GM12873 (cell line): ENCODE data around the gene SLC19A3.

Experiments used
- TF ChIP-seq, protein P1 (sequence below): IDR thresholded peaks from 2 replicates; pipeline ENCODE4 v1.5.1; 2012; ENCODE audit warnings: low read depth, mild to moderate bottlenecking, moderate library complexity, low read length, control low read depth; ENCODE audit not compliant: insufficient read depth; ENCODE audit errors: missing control alignments

The SLC19A3 gene

GRCh38 chr2:227716501-227716900 is 1.3 kb downstream of the SLC19A3 start:
- TF ChIP-seq, protein P1, sequence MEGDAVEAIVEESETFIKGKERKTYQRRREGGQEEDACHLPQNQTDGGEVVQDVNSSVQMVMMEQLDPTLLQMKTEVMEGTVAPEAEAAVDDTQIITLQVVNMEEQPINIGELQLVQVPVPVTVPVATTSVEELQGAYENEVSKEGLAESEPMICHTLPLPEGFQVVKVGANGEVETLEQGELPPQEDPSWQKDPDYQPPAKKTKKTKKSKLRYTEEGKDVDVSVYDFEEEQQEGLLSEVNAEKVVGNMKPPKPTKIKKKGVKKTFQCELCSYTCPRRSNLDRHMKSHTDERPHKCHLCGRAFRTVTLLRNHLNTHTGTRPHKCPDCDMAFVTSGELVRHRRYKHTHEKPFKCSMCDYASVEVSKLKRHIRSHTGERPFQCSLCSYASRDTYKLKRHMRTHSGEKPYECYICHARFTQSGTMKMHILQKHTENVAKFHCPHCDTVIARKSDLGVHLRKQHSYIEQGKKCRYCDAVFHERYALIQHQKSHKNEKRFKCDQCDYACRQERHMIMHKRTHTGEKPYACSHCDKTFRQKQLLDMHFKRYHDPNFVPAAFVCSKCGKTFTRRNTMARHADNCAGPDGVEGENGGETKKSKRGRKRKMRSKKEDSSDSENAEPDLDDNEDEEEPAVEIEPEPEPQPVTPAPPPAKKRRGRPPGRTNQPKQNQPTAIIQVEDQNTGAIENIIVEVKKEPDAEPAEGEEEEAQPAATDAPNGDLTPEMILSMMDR, result no peak

DNA sequence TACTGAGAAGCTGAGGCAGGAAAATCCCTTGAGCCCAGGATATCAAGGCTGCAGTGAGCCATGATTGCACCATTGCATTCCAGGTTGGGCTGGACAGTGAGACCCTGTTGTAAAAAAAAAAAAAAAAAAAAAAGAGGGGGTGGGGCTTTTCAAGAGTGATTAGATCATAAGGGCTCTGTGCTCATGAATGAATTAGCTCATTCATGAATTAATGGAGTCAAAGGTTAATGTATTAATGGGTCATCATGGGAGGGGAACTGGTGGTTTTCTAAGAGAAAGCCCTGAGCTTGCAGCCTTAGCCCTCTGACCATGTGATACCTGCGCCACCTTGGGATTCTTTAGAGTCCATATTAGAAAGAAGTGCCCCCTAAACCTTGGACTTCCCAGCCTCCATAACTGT is 4.5 kb downstream of the SLC19A3 start:
- TF ChIP-seq, protein P1, result no peak

GRCh38 chr2:227710986-227711385 is 6.8 kb downstream of the SLC19A3 start:
- TF ChIP-seq, protein P1, result no peak

DNA sequence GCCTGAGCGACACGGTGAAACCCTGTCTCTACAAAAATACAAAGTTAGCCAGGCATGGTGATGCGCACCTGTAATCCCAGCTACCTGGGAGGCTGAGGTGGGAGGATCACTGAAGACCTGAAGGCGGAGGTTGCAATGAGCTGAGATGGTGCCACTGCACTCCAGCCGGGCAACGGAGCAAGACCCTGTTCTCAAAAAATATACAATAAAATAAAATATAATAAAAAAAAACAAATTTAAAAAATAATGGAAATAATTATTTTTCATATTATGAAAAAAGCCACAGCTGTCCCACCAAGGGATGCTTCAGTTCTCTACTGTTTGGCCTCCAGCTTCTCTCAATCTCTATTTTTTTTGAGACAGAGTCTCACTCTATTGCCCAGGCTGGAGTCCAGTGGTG is 10.4 kb downstream of the SLC19A3 start:
- TF ChIP-seq, protein P1, result no peak

- TF ChIP-seq, protein P1, result no peak
These were observed 11.0 kb downstream of the SLC19A3 start for GRCh38 chr2:227706859-227707258.

GRCh38 chr2:227703961-227704360 is 13.9 kb downstream of the SLC19A3 start:
- TF ChIP-seq, protein P1, result no peak

GRCh38 chr2:227703280-227703732 is 14.5 kb downstream of the SLC19A3 start:
- TF ChIP-seq, protein P1, result no peak

GRCh38 chr2:227701556-227701955 is 16.3 kb downstream of the SLC19A3 start:
- TF ChIP-seq, protein P1, result no peak
